ENCODE results near the gene CYTH1. TPM values are rescaled to one million over a fixed set of nuclear protein-coding genes. Genes with fewer than 3 reads are reported as not detected.

The CYTH1 gene
- polyA plus RNA-seq, 1 donor from 2014 or later = 120 TPM

- no peaks in the 10 kb centered on the region for H3F3A ChIP-seq (ENCODE audit: insufficient read depth, low read length, poor library complexity, severe bottlenecking)
- H3K4me2 ChIP-seq (ENCODE audit: low read length) = no peak overlapping the region
- H3K79me2 ChIP-seq (replicated peaks; ENCODE audit: insufficient read depth, low read length) = peaks cover 12% of the 10 kb centered on the region
- H3K4me3 ChIP-seq (ENCODE audit: low read length) = no peak overlapping the region
- H3K9me2 ChIP-seq (ENCODE audit: insufficient read depth, low read length) = no peaks in the 10 kb centered on the region
- H3K36me3 ChIP-seq (ENCODE audit: insufficient read depth, low read length) = no peaks in the 10 kb centered on the region
- H3K27me3 ChIP-seq (ENCODE audit: insufficient read depth, low read depth, low read length) = no peaks in the 10 kb centered on the region
- H4K20me1 ChIP-seq (ENCODE audit: insufficient read depth) = no peaks in the 10 kb centered on the region
- no peak overlapping the region for H3K9ac ChIP-seq (ENCODE audit: low read length)
- H2AFZ ChIP-seq (ENCODE audit: low read depth, low read length) = no peak overlapping the region
- no peak for TF ChIP-seq POLR2AphosphoS5 (IDR thresholded peaks at IDR 0.05)
- no peak for TF ChIP-seq TAF1 (IDR thresholded peaks at IDR 0.05; ENCODE audit: low read depth)
- no peak for TF ChIP-seq EZH2 (IDR thresholded peaks at IDR 0.05; ENCODE audit: borderline replicate concordance, insufficient read depth, low read length, poor library complexity, severe bottlenecking)
- TF ChIP-seq SMC3 (conservative IDR thresholded peaks at IDR 0.05; ENCODE audit: poor library complexity) = no peak
- H3K27ac ChIP-seq (ENCODE audit: low read length) = no peak overlapping the region
- no peaks in the 10 kb centered on the region for H3K9me3 ChIP-seq (ENCODE audit: low read length)
Measured at GRCh38 chr17:78746949-78747269, 35.2 kb downstream of the CYTH1 start.

- H3K79me2 ChIP-seq (replicated peaks; ENCODE audit: insufficient read depth, low read length) = peaks cover 12% of the 10 kb centered on the region
- H3K9ac ChIP-seq (ENCODE audit: low read length) = no peak overlapping the region
- no peaks in the 10 kb centered on the region for H3K9me3 ChIP-seq (ENCODE audit: low read length)
- H2AFZ ChIP-seq (ENCODE audit: low read depth, low read length) = no peak overlapping the region
- TF ChIP-seq REST (IDR thresholded peaks at IDR 0.05; ENCODE audit: borderline replicate concordance) = no peak
- no peak for TF ChIP-seq SMC3 (conservative IDR thresholded peaks at IDR 0.05; ENCODE audit: poor library complexity)
- TF ChIP-seq, protein P1, sequence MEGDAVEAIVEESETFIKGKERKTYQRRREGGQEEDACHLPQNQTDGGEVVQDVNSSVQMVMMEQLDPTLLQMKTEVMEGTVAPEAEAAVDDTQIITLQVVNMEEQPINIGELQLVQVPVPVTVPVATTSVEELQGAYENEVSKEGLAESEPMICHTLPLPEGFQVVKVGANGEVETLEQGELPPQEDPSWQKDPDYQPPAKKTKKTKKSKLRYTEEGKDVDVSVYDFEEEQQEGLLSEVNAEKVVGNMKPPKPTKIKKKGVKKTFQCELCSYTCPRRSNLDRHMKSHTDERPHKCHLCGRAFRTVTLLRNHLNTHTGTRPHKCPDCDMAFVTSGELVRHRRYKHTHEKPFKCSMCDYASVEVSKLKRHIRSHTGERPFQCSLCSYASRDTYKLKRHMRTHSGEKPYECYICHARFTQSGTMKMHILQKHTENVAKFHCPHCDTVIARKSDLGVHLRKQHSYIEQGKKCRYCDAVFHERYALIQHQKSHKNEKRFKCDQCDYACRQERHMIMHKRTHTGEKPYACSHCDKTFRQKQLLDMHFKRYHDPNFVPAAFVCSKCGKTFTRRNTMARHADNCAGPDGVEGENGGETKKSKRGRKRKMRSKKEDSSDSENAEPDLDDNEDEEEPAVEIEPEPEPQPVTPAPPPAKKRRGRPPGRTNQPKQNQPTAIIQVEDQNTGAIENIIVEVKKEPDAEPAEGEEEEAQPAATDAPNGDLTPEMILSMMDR (IDR thresholded peaks at IDR 0.05; ENCODE audit: poor library complexity, severe bottlenecking) = no peak
- no peak for TF ChIP-seq MXI1 (conservative IDR thresholded peaks at IDR 0.05; ENCODE audit: poor library complexity, severe bottlenecking)
- no peak for TF ChIP-seq EP300 (conservative IDR thresholded peaks at IDR 0.05; ENCODE audit: poor library complexity, severe bottlenecking)
- H3K4me2 ChIP-seq (ENCODE audit: low read length) = no peak overlapping the region
- no peaks in the 10 kb centered on the region for H3K27me3 ChIP-seq (ENCODE audit: insufficient read depth, low read depth, low read length)
- no peaks in the 10 kb centered on the region for H3K36me3 ChIP-seq (ENCODE audit: insufficient read depth, low read length)
- no peak overlapping the region for H3K27ac ChIP-seq (ENCODE audit: low read length)
- H3K4me3 ChIP-seq (ENCODE audit: low read length) = no peak overlapping the region
- no peaks in the 10 kb centered on the region for H3F3A ChIP-seq (ENCODE audit: insufficient read depth, low read length, poor library complexity, severe bottlenecking)
- H4K20me1 ChIP-seq (ENCODE audit: insufficient read depth) = no peaks in the 10 kb centered on the region
- H3K9me2 ChIP-seq (ENCODE audit: insufficient read depth, low read length) = no peaks in the 10 kb centered on the region
Measured at GRCh38 chr17:78746263-78746948, 35.7 kb downstream of the CYTH1 start.

Measured in neural cell (in vitro differentiated cells).